A549 treated with AZD2906 at 1 μM for 4 hours (cell line): ENCODE data around the gene MYL4. TPM values are rescaled to one million over a fixed set of nuclear protein-coding genes. Genes with fewer than 3 reads are reported as not detected.

ENCODE experiments used
- total RNA-seq: library from RNA; stranded (reverse); fragments of 200-300 nt; extraction: Qiagen RNA extraction; gene quantifications from 5 replicates; pipeline ENCODE4 v1.2.3, GENCODE V29; 2022

MYL4 gene
- total RNA-seq, result 0.11 to 0.21 TPM in 2 of 5 replicates, not detected in the others

GRCh38 chr17:47208744-47209488 lies at the start of gene MYL4:
Gene MYL4 (plus strand): TSS chr17:47209348. CDS start chr17:47209423, 75 bp downstream.

GRCh38 chr17:47188876-47189731 lies 20.0 kb upstream of the MYL4 start, which contains the start of gene CDC27:
Gene CDC27 (minus strand): TSS chr17:47189295. CDS start chr17:47189172, 123 bp downstream.

GRCh38 chr17:47253541-47254402 lies 44.6 kb downstream of the MYL4 start, which contains the start of gene ITGB3:
Gene ITGB3 (plus strand): TSS chr17:47253827. CDS start chr17:47253862, 35 bp downstream.

Other genes with a start within 250 kb of the MYL4 start
- gene RPRML, start 230.1 kb upstream of the MYL4 start, total RNA-seq, result 0.74 to 1.0 TPM (median 0.77 TPM) in 5 replicates
- gene CDC27, start 20.1 kb upstream of the MYL4 start, total RNA-seq, result 61.7 to 92.2 TPM (median 69.3 TPM) in 5 replicates
- gene ITGB3, start 44.5 kb downstream of the MYL4 start, total RNA-seq, result 2.2 to 6.0 TPM (median 4.5 TPM) in 5 replicates
- 1.6 to 2.3 TPM (median 2.0 TPM) in 5 replicates for gene EFCAB13, start 114.6 kb downstream of the MYL4 start, total RNA-seq